GM18870 (cell line): ENCODE results near the gene KCNJ16.

Experiments used
- ATAC-seq: cut with Tn5 transposase; IDR thresholded peaks from one replicate; pipeline ENCODE4 v1.9.1; 2021; ENCODE audit warnings: moderate library complexity; ENCODE audit not compliant: unreplicated experiment

Gene KCNJ16

GRCh38 chr17:70095455-70095854 lies 20.4 kb downstream of the KCNJ16 start:
- no peak for ATAC-seq

- ATAC-seq = no peak
These were observed 21.8 kb downstream of the KCNJ16 start for GRCh38 chr17:70096861-70097260.

- no peak for ATAC-seq
These were observed 23.0 kb downstream of the KCNJ16 start for GRCh38 chr17:70098030-70098429.

- no peak for ATAC-seq
These were observed 24.3 kb downstream of the KCNJ16 start for GRCh38 chr17:70099294-70099693.

GRCh38 chr17:70099884-70100283 lies 24.9 kb downstream of the KCNJ16 start:
- ATAC-seq = no peak

- no peak for ATAC-seq
These were observed 26.0 kb downstream of the KCNJ16 start for GRCh38 chr17:70100983-70101382.

- ATAC-seq = no peak
These were observed 27.5 kb downstream of the KCNJ16 start for GRCh38 chr17:70102531-70102930.

- no peak for ATAC-seq
These were observed 29.9 kb downstream of the KCNJ16 start for GRCh38 chr17:70104791-70105523.

GRCh38 chr17:70105641-70106040 lies 30.6 kb downstream of the KCNJ16 start:
- no peak for ATAC-seq

GRCh38 chr17:70106551-70106950 lies 31.5 kb downstream of the KCNJ16 start:
- ATAC-seq = no peak

GRCh38 chr17:70107441-70107840 lies 32.4 kb downstream of the KCNJ16 start:
- ATAC-seq = no peak

- ATAC-seq = no peak
These were observed 33.0 kb downstream of the KCNJ16 start for GRCh38 chr17:70107904-70108565.

- ATAC-seq = no peak
These were observed 34.5 kb downstream of the KCNJ16 start for GRCh38 chr17:70109497-70109896.

GRCh38 chr17:70110443-70110880 lies 35.4 kb downstream of the KCNJ16 start:
- ATAC-seq = no peak

- ATAC-seq = no peak
These were observed 36.2 kb downstream of the KCNJ16 start for GRCh38 chr17:70111201-70111600.

GRCh38 chr17:70114405-70114804 lies 39.4 kb downstream of the KCNJ16 start:
- ATAC-seq = no peak

- no peak for ATAC-seq
These were observed 40.1 kb downstream of the KCNJ16 start for GRCh38 chr17:70115126-70115525.

- ATAC-seq = no peak
These were observed 41.9 kb downstream of the KCNJ16 start for GRCh38 chr17:70116919-70117318.

GRCh38 chr17:70119545-70119944 lies 44.5 kb downstream of the KCNJ16 start:
- no peak for ATAC-seq

GRCh38 chr17:70119983-70120382 lies 45.0 kb downstream of the KCNJ16 start:
- no peak for ATAC-seq

GRCh38 chr17:70120425-70120824 lies 45.4 kb downstream of the KCNJ16 start:
- ATAC-seq = no peak

GRCh38 chr17:70121126-70121525 lies 46.1 kb downstream of the KCNJ16 start:
- ATAC-seq = no peak

GRCh38 chr17:70123193-70123592 lies 48.2 kb downstream of the KCNJ16 start:
- ATAC-seq = no peak
